HepG2 (cell line): ENCODE data around the gene DISP2. TPM values are rescaled to one million over a fixed set of nuclear protein-coding genes. Genes with fewer than 3 reads are reported as not detected.

ENCODE experiments used
- EP300 ChIP-seq, 3 experiments: sonication (generic) in 1 of 3; formaldehyde crosslinking in 1 of 3; IDR thresholded peaks; 2 replicates each; pipeline versions ENCODE4 v1.5.1 to v1.6.1; 2011 to 2020; ENCODE audit warnings: low read depth in 2 of 3, low read length in 2 of 3, borderline replicate concordance in 1 of 3, improper control_type of control experiment in 1 of 3, mild to moderate bottlenecking in 1 of 3, missing genetic modification reagents in 1 of 3, moderate library complexity in 1 of 3
- FIP1L1 ChIP-seq: fragments of 200-400 bp; formaldehyde crosslinking; IDR thresholded peaks from 2 replicates; pipeline ENCODE4 v1.6.1; 2018; ENCODE audit warnings: low read depth, mild to moderate bottlenecking, low read length, moderate library complexity, borderline replicate concordance; ENCODE audit not compliant: insufficient read depth
- GABPA ChIP-seq, 2 experiments: IDR thresholded peaks; 2 replicates each; pipeline ENCODE4 v1.6.1; 2011 to 2016; ENCODE audit warnings: low read depth in 2 of 2, low read length in 1 of 2, missing biosample characterization in 1 of 2, missing genetic modification characterization in 1 of 2
- HDAC2 ChIP-seq: sonication (generic); formaldehyde crosslinking; IDR thresholded peaks from 2 replicates; pipeline ENCODE4 v1.4.0; 2020; ENCODE audit warnings: missing genetic modification reagents
- HNF4A ChIP-seq: sonication (generic); formaldehyde crosslinking; IDR thresholded peaks from 2 replicates; pipeline ENCODE4 v1.4.0; 2020; ENCODE audit warnings: missing genetic modification reagents
- KMT2B ChIP-seq: IDR thresholded peaks from 2 replicates; pipeline ENCODE4 v1.6.1; 2016; ENCODE audit warnings: missing genetic modification reagents, missing compliant biosample characterization
- MIXL1 ChIP-seq: IDR thresholded peaks from 2 replicates; pipeline ENCODE4 v1.6.1; 2016
- NFE2L2 ChIP-seq: fragments of 150-350 bp; IDR thresholded peaks from 2 replicates; pipeline ENCODE4 v1.6.1; 2014; ENCODE audit warnings: low read length
- NFIB ChIP-seq: sonication (generic); formaldehyde crosslinking; IDR thresholded peaks from 2 replicates; pipeline ENCODE4 v1.9.0; 2021; ENCODE audit warnings: missing genetic modification reagents, mild to moderate bottlenecking, borderline replicate concordance
- NFYC ChIP-seq: IDR thresholded peaks from 2 replicates; pipeline ENCODE4 v1.6.1; 2016; ENCODE audit warnings: missing genetic modification reagents, missing compliant biosample characterization
- POLR2AphosphoS5 ChIP-seq: IDR thresholded peaks from 2 replicates; pipeline ENCODE4 v1.6.1; 2012; ENCODE audit warnings: low read depth, low read length
- SMYD3 ChIP-seq: sonication (generic); formaldehyde crosslinking; IDR thresholded peaks from 2 replicates; pipeline ENCODE4 v1.8.1; 2023; ENCODE audit warnings: mild to moderate bottlenecking, missing genetic modification reagents
- SP1 ChIP-seq, 2 experiments: fragments of 450-650 bp in 1 of 2; sonication (generic) in 1 of 2; formaldehyde crosslinking in 1 of 2; IDR thresholded peaks; 2 replicates each; pipeline versions ENCODE4 v1.4.0 to v1.6.1; 2016 to 2020; ENCODE audit warnings: missing genetic modification reagents in 1 of 2
- SP140L ChIP-seq: sonication (generic); formaldehyde crosslinking; IDR thresholded peaks from 2 replicates; pipeline ENCODE4 v1.4.0; 2020; ENCODE audit warnings: missing genetic modification reagents, borderline replicate concordance
- SP4 ChIP-seq: sonication (generic); formaldehyde crosslinking; IDR thresholded peaks from 2 replicates; pipeline ENCODE4 v1.8.1; 2023; ENCODE audit warnings: mild to moderate bottlenecking, missing genetic modification reagents
- TAF15 ChIP-seq: fragments of 200-400 bp; formaldehyde crosslinking; IDR thresholded peaks from one replicate; pipeline ENCODE4 v1.6.1; 2018; ENCODE audit warnings: mild to moderate bottlenecking, low read depth, low read length; ENCODE audit not compliant: poor library complexity, severe bottlenecking
- ZBTB20 ChIP-seq: sonication (generic); formaldehyde crosslinking; IDR thresholded peaks from 2 replicates; pipeline ENCODE4 v1.8.1; 2023; ENCODE audit warnings: missing genetic modification reagents, low read depth, mild to moderate bottlenecking, borderline replicate concordance
- ZFP36L2 ChIP-seq: sonication (generic); formaldehyde crosslinking; IDR thresholded peaks from 2 replicates; pipeline ENCODE4 v1.4.0; 2020; ENCODE audit warnings: missing genetic modification reagents
- ZIK1 ChIP-seq: sonication (generic); formaldehyde crosslinking; IDR thresholded peaks from 2 replicates; pipeline ENCODE4 v1.5.0; 2020; ENCODE audit warnings: mild to moderate bottlenecking, low read depth, missing genetic modification reagents, borderline replicate concordance
- ZNF138 ChIP-seq: sonication (generic); formaldehyde crosslinking; IDR thresholded peaks from 2 replicates; pipeline ENCODE4 v1.5.0; 2020; ENCODE audit warnings: mild to moderate bottlenecking, low read depth, missing genetic modification reagents
- ZNF549 ChIP-seq: sonication (generic); formaldehyde crosslinking; IDR thresholded peaks from 2 replicates; pipeline ENCODE4 v1.5.0; 2020; ENCODE audit warnings: missing genetic modification reagents
- ZNF563 ChIP-seq: sonication (generic); formaldehyde crosslinking; IDR thresholded peaks from 2 replicates; pipeline ENCODE4 v1.8.0; 2022; ENCODE audit warnings: mild to moderate bottlenecking, moderate library complexity, missing genetic modification reagents
- ZNF619 ChIP-seq: sonication (generic); formaldehyde crosslinking; IDR thresholded peaks from 2 replicates; pipeline ENCODE4 v1.4.0; 2020; ENCODE audit warnings: mild to moderate bottlenecking, missing genetic modification reagents
- ZNF724P ChIP-seq: sonication (generic); formaldehyde crosslinking; IDR thresholded peaks from 2 replicates; pipeline ENCODE4 v1.8.0; 2022; ENCODE audit warnings: missing genetic modification reagents, borderline replicate concordance
- ZNF772 ChIP-seq: sonication (generic); formaldehyde crosslinking; IDR thresholded peaks from 2 replicates; pipeline ENCODE4 v1.5.0; 2020; ENCODE audit warnings: mild to moderate bottlenecking, missing genetic modification reagents
- polyA plus RNA-seq, 8 experiments: library from polyadenylated mRNA; depleted of rRNA in 3 of 8; stranded (reverse) in 7 of 8; unstranded in 1 of 8; fragments of >200 nt; fragmentation: Illumina TruSeq in 4 of 8; extraction: Trizol in 4 of 8; gene quantifications; 2 replicates each; pipeline versions ENCODE4 v1.2.1 to v1.2.3, GENCODE V29; 2011 to 2016; ENCODE audit warnings: low read depth in 4 of 8, missing spikeins in 1 of 8, mixed read lengths in 1 of 8; ENCODE audit not compliant: insufficient read depth in 1 of 8
- total RNA-seq, 5 experiments: library from RNA; depleted of rRNA; stranded (reverse); fragments of >200 nt; fragmentation: Illumina TruSeq; extraction: Trizol; gene quantifications; 2 replicates each; pipeline ENCODE4 v1.2.3, GENCODE V29; 2016; ENCODE audit warnings: low read depth in 1 of 5
- TF ChIP-seq, protein P1 (sequence below): fragments of 450-650 bp; IDR thresholded peaks from 2 replicates; pipeline ENCODE4 v1.6.1; 2016
- TF ChIP-seq, protein P2 (sequence below): sonication (generic); formaldehyde crosslinking; IDR thresholded peaks from 2 replicates; pipeline ENCODE4 v1.5.0; 2020; ENCODE audit warnings: mild to moderate bottlenecking, missing genetic modification reagents, moderate library complexity
- TF ChIP-seq, protein P3 (sequence below): sonication (generic); formaldehyde crosslinking; IDR thresholded peaks from 2 replicates; pipeline ENCODE4 v1.4.0; 2020; ENCODE audit warnings: missing genetic modification reagents; ENCODE audit errors: not compliant biosample characterization

The DISP2 gene
- total and polyA plus RNA-seq, 2 of the 13 experiments (the other 11 are each of a cell fraction or from before 2014, with no cell fraction given) = 0.09 to 0.32 TPM

DNA sequence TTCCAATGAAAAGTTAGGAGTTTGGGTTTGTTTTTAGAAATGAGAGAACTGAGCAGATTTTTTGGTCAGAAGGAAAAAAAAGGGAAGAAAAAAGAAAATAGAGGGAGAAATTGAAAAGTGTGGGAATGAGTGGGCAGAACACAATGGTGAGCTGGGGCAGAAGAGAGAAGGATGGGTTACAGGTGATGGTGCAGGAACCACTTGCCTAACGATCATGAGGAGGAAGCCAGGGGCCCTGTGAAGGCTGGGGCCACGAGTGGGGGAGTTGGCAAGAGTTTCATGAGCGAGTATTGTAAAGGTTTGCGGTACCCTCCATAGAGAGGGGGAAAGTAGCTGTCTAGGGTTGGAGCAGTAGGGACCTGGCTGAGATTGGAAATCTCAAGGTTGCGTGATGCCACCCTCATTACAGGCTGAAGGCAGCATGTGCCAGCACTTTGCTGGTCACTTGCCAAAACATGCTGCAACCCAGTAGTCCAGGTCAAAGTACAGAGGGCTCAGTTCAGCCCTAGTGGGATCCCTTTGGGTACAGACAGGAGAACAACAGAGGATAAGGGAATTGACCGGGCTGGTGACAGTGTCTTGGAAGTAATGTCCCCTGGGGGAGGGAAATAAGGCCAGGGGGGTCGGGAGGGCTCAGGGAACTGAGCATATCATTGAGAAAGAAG lies 54.2 kb downstream of the DISP2 start (continued):
- TF ChIP-seq ZNF724P (CRISPR knock-in tag) = no peak
- no peak for TF ChIP-seq ZNF619 (CRISPR knock-in tag)
- TF ChIP-seq FIP1L1 = no peak
- no peak for TF ChIP-seq ZFP36L2 (CRISPR knock-in tag)
- TF ChIP-seq KMT2B (CRISPR knock-in tag) = no peak
- TF ChIP-seq TAF15 = no peak
- TF ChIP-seq SP4 (CRISPR knock-in tag) = no peak
- no peak for TF ChIP-seq SP1 (IDR thresholded peaks at IDR 0.05)
- TF ChIP-seq SP1 (CRISPR knock-in tag; IDR thresholded peaks at IDR 0.05) = no peak
- no peak for TF ChIP-seq ZNF772
- no peak for TF ChIP-seq ZNF138 (CRISPR knock-in tag)
- peak; percentile 97 for TF ChIP-seq HNF4A
- TF ChIP-seq ZIK1 (CRISPR knock-in tag) = no peak
- no peak for TF ChIP-seq ZNF563 (CRISPR knock-in tag)
- no peak for TF ChIP-seq POLR2AphosphoS5
- TF ChIP-seq, protein P1, sequence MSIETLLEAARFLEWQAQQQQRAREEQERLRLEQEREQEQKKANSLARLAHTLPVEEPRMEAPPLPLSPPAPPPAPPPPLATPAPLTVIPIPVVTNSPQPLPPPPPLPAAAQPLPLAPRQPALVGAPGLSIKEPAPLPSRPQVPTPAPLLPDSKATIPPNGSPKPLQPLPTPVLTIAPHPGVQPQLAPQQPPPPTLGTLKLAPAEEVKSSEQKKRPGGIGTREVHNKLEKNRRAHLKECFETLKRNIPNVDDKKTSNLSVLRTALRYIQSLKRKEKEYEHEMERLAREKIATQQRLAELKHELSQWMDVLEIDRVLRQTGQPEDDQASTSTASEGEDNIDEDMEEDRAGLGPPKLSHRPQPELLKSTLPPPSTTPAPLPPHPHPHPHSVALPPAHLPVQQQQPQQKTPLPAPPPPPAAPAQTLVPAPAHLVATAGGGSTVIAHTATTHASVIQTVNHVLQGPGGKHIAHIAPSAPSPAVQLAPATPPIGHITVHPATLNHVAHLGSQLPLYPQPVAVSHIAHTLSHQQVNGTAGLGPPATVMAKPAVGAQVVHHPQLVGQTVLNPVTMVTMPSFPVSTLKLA = peak; percentile 36; the same call in 1 of the 2 replicates
- no peak for TF ChIP-seq NFIB (CRISPR knock-in tag)
- no peak for TF ChIP-seq GABPA (IDR thresholded peaks at IDR 0.05; ENCODE audit: low read depth, low read length)
- TF ChIP-seq GABPA (CRISPR knock-in tag; IDR thresholded peaks at IDR 0.05; ENCODE audit: low read depth) = no peak
- no peak for TF ChIP-seq ZBTB20 (CRISPR knock-in tag)
- no peak for TF ChIP-seq NFE2L2
- TF ChIP-seq, protein P2, sequence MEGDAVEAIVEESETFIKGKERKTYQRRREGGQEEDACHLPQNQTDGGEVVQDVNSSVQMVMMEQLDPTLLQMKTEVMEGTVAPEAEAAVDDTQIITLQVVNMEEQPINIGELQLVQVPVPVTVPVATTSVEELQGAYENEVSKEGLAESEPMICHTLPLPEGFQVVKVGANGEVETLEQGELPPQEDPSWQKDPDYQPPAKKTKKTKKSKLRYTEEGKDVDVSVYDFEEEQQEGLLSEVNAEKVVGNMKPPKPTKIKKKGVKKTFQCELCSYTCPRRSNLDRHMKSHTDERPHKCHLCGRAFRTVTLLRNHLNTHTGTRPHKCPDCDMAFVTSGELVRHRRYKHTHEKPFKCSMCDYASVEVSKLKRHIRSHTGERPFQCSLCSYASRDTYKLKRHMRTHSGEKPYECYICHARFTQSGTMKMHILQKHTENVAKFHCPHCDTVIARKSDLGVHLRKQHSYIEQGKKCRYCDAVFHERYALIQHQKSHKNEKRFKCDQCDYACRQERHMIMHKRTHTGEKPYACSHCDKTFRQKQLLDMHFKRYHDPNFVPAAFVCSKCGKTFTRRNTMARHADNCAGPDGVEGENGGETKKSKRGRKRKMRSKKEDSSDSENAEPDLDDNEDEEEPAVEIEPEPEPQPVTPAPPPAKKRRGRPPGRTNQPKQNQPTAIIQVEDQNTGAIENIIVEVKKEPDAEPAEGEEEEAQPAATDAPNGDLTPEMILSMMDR = no peak
- no peak for TF ChIP-seq ZNF549 (CRISPR knock-in tag)
- TF ChIP-seq EP300 (IDR thresholded peaks at IDR 0.05; ENCODE audit: low read depth in 2 of 2, low read length in 2 of 2) = peak in 1 of 2 experiments; percentile 47; a peak in 1 of 4 replicates
- no peak for TF ChIP-seq EP300 (CRISPR knock-in tag; IDR thresholded peaks at IDR 0.05; ENCODE audit: borderline replicate concordance)
- no peak for TF ChIP-seq SMYD3 (CRISPR knock-in tag)
- no peak for TF ChIP-seq MIXL1
- TF ChIP-seq HDAC2 = peak; percentile 65
- TF ChIP-seq, protein P3, sequence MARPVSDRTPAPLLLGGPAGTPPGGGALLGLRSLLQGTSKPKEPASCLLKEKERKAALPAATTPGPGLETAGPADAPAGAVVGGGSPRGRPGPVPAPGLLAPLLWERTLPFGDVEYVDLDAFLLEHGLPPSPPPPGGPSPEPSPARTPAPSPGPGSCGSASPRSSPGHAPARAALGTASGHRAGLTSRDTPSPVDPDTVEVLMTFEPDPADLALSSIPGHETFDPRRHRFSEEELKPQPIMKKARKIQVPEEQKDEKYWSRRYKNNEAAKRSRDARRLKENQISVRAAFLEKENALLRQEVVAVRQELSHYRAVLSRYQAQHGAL (CRISPR knock-in tag) = no peak
- TF ChIP-seq NFYC (CRISPR knock-in tag) = no peak
- TF ChIP-seq SP140L (CRISPR knock-in tag) = no peak
